Measurements from ENCODE around the gene MRPL49.

Gene MRPL49

GRCh38 chr11:65113839-65114238 is 8.3 kb upstream of the MRPL49 start:
- Histone ChIP-seq H3K4me1 (ENCODE audit: control insufficient read depth in 1 of 2, insufficient read depth in 1 of 2, low read depth in 1 of 2, low read length in 1 of 2) (peaks cover 55 to 56% of the 10 kb centered on the region in 2 experiments), H3K9me3 (no peaks in the 10 kb centered on the region), H3K27ac (no peak overlapping the region), H3K27me3 (peaks cover 29% of the 10 kb centered on the region), H3K4me3 (ENCODE audit: low read depth in 1 of 2, low read length in 1 of 2) (no peak overlapping the region), H3K36me3 (peaks cover 23% of the 10 kb centered on the region)
- TF ChIP-seq CTCF (IDR thresholded peaks at IDR 0.05) = no peak

GRCh38 chr11:65114538-65115171 is 7.5 kb upstream of the MRPL49 start:
- Histone ChIP-seq H3K36me3 (peaks cover 23% of the 10 kb centered on the region), H3K27me3 (peaks cover 29% of the 10 kb centered on the region), H3K27ac (no peak overlapping the region), H3K9me3 (no peaks in the 10 kb centered on the region), H3K4me3 (ENCODE audit: low read depth in 1 of 2, low read length in 1 of 2) (no peak overlapping the region), H3K4me1 (ENCODE audit: control insufficient read depth in 1 of 2, insufficient read depth in 1 of 2, low read depth in 1 of 2, low read length in 1 of 2) (peaks cover 55 to 57% of the 10 kb centered on the region in 2 experiments)
- no peak for TF ChIP-seq CTCF (IDR thresholded peaks at IDR 0.05)

- peaks cover 53 to 54% of the 10 kb centered on the region in 2 experiments for H3K4me1 ChIP-seq (ENCODE audit: control insufficient read depth in 1 of 2, insufficient read depth in 1 of 2, low read depth in 1 of 2, low read length in 1 of 2)
- no peak overlapping the region for H3K4me3 ChIP-seq (ENCODE audit: low read depth in 1 of 2, low read length in 1 of 2)
- no peaks in the 10 kb centered on the region for H3K9me3 ChIP-seq
- peaks cover 27% of the 10 kb centered on the region for H3K36me3 ChIP-seq
- no peak for TF ChIP-seq CTCF (IDR thresholded peaks at IDR 0.05)
- no peak overlapping the region for H3K27ac ChIP-seq
- H3K27me3 ChIP-seq = peaks cover 29% of the 10 kb centered on the region
Measured at GRCh38 chr11:65115361-65116082, 6.6 kb upstream of the MRPL49 start.

GRCh38 chr11:65116370-65117205 is 5.5 kb upstream of the MRPL49 start:
- no peaks in the 10 kb centered on the region for H3K9me3 ChIP-seq
- no peak for TF ChIP-seq CTCF (IDR thresholded peaks at IDR 0.05)
- peaks cover 53 to 54% of the 10 kb centered on the region in 2 experiments for H3K4me1 ChIP-seq (ENCODE audit: control insufficient read depth in 1 of 2, insufficient read depth in 1 of 2, low read depth in 1 of 2, low read length in 1 of 2)
- H3K27me3 ChIP-seq = peaks cover 29% of the 10 kb centered on the region
- H3K4me3 ChIP-seq (ENCODE audit: low read depth in 1 of 2, low read length in 1 of 2) = peak overlapping the region; percentile 74 to 89
- H3K36me3 ChIP-seq = peaks cover 36% of the 10 kb centered on the region
- peak overlapping the region; percentile 90 for H3K27ac ChIP-seq

GRCh38 chr11:65117206-65118096 is 4.7 kb upstream of the MRPL49 start, which contains the start of gene ZNHIT2:
Gene ZNHIT2, minus strand, starts transcription at chr11:65117701. Its CDS starts 48 bp downstream, at chr11:65117653.
- peak; percentile 95 for TF ChIP-seq CTCF (IDR thresholded peaks at IDR 0.05)
- Histone ChIP-seq H3K36me3 (peaks cover 36% of the 10 kb centered on the region), H3K9me3 (no peaks in the 10 kb centered on the region), H3K4me1 (ENCODE audit: control insufficient read depth in 1 of 2, insufficient read depth in 1 of 2, low read depth in 1 of 2, low read length in 1 of 2) (peaks cover 48% of the 10 kb centered on the region in 2 experiments), H3K27ac (peak within 1 kb of the TSS; percentile 90), H3K4me3 (ENCODE audit: low read depth in 1 of 2, low read length in 1 of 2) (peak within 1 kb of the TSS; percentile 74 to 89), H3K27me3 (peaks cover 22% of the 10 kb centered on the region)
